Stimulated activated CD8-positive, alpha-beta memory T cell treated with anti-CD3 and anti-CD28 coated beads, Interleukin-12 subunit alpha, Interleukin-12 subunit beta, amount 100 ng/mL, for 24 hours (primary cell): ENCODE data around the gene ZNF148.
"Not testable (repeated sequence)": the region's sequence is repeated elsewhere in the genome, so short reads cannot be mapped to it uniquely, and the experiment has no call there.

Experiments used
- DNase-seq: peaks from one replicate; pipeline ENCODE4 v3.0.0-alpha.2; 2020; ENCODE audit errors: extremely low read depth

Gene ZNF148

DNA sequence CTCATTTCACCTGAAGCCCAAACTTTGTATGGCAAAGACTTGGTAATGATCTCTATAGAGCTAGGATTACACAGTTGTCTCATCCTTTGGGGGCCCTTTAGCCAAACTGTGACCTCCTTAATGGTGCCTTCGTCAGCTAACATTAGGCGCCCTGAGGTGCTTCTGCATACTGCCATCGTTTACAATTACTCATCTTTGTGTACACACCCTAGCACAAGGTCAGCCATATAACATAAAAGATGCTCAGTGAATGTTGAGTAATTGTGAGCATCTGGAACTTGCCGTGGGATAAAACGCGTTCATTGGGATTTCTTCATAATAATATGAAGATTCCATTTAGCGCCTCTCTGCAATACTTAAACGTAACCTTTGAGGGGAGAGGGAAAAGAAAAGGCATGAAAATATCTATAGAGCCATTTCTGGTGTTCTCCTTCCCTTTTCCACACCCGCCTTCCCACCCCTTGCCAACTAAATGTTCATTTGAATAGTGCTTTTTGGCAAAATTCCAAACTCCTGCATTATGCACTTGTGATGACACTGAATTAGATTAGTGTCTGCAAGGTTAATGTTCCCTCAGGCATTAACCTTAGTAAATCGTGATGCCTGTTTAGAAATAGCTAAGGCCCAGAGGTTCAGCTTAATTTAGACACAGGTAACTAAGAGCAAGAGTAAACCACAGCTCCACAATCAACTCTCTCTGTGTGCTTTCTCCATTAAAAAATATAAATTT, 990 bp upstream of the ZNF148 start:
- DNase-seq, result no peak

DNA sequence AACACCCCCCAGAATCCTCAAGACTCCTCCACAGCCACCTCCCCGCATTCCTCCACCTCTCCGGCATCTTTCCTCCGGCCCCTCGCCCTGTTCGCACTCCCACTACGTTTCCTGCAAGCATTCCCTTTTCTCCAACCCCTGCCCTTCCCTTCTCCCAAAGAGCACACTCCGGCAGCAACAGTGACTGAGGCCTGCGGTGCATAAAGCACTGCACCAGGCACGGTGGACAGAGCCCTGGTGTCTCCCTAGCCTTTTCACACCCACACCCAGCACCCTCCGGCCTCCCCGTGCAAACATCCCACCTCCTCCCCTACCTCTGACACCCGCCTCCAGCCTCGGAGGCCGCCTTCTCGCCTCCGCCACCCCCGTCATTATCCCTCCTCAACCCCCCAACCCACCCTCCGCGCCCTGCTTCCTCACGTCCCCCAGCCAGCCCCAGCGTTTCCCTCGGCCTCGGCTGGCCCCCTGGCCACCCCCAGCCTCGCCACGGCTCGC, 577 bp downstream of the ZNF148 start:
- no peak for DNase-seq

- no peak for DNase-seq
Observed at GRCh38 chr3:125367403-125368230, 7.5 kb downstream of the ZNF148 start.

GRCh38 chr3:125366132-125366531, 9.0 kb downstream of the ZNF148 start:
- no peak for DNase-seq

- DNase-seq, result no peak
Observed at GRCh38 chr3:125359700-125360099, 15.4 kb downstream of the ZNF148 start.

GRCh38 chr3:125358923-125359322, 16.2 kb downstream of the ZNF148 start:
- no peak for DNase-seq

- no peak for DNase-seq
Observed at GRCh38 chr3:125357837-125358236, 17.3 kb downstream of the ZNF148 start.

- peak; percentile 20 for DNase-seq
Observed at GRCh38 chr3:125357032-125357658, 18.0 kb downstream of the ZNF148 start.

GRCh38 chr3:125356140-125357026, 18.7 kb downstream of the ZNF148 start:
- DNase-seq, result no peak

DNA sequence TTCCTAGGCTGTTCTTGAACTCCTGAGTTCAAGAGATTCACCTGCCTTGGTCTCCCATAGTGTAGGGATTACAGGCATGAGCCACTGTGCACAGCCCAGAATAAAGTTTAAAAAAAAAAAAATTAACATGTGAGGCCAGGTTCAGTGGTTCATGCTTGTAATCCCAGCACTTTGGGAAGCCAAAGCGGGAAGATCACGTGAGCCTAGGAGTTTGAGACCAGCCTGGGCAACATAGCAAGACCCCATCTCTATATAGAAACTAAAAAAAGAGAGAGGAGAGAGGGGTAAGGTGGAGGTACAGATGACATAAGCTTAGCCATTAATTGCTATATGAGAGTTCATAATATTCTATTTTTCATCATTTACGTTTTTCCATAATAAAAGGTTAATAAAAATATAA, 21.5 kb downstream of the ZNF148 start:
- no peak for DNase-seq

- DNase-seq, result no peak
Observed at GRCh38 chr3:125353128-125353527, 22.0 kb downstream of the ZNF148 start.

DNA sequence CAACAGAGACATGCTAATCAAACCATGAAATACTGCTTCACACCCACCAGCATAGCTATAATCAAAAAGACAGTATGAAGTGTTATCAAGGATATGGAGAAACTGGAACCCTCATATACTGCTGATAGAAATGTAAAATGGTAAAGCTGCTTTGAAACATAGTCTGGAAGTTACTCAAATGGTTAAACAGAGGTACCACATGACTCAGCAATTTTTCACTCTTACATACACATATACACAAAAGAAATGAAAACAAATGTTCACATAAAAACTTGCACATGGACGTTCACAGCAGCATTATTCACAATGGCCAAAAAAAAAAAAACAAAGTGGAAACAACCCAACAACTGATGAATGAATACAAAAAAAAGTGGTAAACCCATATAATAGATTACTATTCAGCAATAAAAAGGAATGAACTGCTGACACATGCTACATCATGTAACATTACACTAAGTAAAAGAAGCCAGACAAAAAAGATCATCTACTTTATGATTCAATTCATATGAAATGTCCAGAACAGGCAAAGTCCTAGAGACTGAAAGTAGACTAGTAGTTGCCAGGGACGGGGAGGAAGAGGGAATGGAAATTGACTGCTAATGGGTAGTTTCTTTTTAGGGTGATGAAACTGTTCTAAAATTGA, 23.2 kb downstream of the ZNF148 start:
- DNase-seq, result no peak

DNA sequence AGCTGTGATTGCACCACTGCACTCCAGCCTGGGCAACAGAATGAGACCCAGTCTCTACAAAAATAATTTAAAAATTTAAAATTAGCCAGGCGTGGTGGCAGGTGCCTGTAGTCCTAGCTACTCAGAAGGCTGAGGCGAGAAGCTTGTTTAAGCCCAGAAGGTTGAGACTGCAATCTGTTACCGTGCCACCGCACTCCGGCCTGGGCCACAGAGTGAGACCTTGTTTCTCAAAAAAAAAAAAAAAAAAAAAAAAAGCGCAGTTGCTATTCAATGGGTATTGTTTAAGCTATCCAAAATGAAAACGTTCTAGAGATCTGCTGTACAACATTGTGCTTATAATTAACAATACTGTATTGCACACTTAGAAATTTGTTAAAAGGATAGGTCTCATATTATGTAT, 24.0 kb downstream of the ZNF148 start:
- DNase-seq, result no peak

- DNase-seq, result no peak
Observed at GRCh38 chr3:125350597-125350996, 24.5 kb downstream of the ZNF148 start.

GRCh38 chr3:125349556-125350165, 25.5 kb downstream of the ZNF148 start:
- DNase-seq, result no peak

DNA sequence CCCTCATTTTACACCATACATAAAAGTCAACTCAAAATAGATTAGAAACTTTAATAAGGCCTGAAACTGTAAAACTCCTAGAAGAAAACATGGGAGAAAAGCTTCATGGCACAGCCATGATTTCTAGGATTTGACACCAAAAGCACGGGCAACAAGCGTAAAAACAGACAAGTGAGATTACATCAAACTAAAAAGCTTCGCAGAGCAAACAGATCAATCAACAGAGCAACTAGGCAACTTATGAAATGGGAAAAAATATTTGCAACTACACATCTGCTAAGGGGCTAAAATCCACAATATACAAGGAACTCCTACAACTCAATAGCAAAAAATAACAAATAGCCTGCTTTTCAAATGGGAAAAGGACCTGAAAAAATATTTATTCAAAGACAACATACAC, 26.1 kb downstream of the ZNF148 start:
- DNase-seq, result no peak

DNA sequence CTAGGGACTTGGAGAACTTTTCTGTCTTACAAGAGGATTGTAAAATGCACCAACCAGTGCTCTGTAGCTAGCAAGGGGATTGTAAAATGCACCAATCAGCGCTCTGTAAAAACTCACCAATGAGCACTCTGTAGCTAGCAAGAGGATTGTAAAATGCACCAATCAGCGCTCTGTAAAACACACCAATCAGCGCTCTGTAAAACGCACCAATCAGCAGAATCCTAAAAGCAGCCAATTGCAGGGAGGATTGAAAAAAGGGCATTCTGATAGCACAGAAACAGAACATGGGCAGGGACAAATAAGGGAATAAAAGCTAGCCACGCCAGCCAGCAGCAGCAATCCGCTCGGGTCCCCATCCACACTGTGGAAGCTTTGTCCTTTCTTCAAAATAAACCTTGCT, 31.8 kb downstream of the ZNF148 start:
- not testable (repeated sequence) for DNase-seq

- DNase-seq, result no peak
Observed at GRCh38 chr3:125340121-125340520, 35.0 kb downstream of the ZNF148 start.

GRCh38 chr3:125337506-125337905, 37.6 kb downstream of the ZNF148 start:
- DNase-seq, result no peak

DNA sequence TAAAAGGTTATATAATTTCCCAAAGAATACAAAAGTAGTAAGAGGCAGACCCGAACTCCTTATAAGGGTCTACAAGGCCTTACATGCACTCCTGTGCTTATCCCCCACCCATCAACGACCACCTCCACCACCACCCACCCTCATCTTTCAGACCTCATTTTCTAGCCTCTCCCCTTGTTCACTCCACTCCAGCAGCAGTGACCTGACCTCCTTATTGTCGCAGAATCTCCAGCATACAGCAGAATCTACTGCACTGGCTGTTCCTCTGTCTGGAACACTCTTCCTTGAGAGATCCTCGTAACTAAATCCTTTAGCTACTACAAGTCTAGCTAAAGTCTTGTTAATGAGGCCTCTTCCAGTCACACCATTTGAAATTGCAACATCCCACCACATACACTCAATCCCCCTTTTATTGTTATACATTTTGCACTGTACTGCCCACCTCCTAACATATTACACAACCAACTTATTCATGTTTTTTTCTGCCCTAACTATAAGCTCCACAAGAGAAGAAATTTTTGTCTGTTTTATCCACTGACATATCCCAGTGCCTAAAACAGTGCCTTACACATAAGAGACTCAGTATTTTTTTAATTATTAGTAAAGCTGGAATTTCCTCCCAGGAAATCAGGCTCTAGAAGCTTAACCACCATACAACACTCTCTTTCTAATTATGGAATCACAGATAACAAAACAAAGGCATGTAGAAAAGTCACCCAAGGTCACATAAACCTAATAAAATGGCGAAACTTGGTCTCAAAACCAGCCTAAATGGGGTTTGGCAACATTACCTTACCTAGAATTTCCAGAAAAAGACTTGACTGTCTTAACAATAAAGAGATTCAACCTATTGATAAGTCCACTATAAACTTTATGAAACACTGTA, 40.2 kb downstream of the ZNF148 start:
- no peak for DNase-seq
